Measurements from ENCODE around the gene RPN1.

DNA sequence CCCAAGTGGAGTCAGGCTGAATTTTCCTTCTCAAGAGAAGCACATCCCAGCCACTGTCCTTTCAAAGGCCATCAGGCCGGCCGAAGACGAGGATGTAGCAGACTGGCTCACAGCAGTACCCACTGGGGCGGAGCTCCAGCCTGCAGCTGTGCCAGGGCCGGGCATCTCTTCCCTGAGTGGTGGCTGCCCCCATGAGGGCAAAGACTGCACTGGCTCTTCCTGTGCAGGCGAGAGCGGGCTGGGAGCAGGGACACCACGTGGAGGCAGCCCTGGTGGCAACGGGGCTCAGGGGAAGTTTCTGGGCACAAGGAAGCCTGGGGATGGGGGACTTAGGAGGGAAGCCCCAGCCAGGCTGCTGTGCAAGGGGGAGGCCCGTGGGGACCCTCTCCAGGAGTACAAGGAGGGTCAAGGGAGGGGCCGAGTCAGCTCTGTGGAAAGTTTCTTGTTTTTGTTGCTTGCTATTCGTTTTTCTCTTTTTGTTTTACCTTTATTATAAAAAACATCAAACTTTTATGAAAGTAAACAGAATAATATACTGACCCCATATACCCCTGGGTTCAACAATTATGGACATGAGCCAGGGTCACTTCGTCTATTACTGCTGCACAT is 66.1 kb downstream of the RPN1 start:
- TF ChIP-seq, protein P1, sequence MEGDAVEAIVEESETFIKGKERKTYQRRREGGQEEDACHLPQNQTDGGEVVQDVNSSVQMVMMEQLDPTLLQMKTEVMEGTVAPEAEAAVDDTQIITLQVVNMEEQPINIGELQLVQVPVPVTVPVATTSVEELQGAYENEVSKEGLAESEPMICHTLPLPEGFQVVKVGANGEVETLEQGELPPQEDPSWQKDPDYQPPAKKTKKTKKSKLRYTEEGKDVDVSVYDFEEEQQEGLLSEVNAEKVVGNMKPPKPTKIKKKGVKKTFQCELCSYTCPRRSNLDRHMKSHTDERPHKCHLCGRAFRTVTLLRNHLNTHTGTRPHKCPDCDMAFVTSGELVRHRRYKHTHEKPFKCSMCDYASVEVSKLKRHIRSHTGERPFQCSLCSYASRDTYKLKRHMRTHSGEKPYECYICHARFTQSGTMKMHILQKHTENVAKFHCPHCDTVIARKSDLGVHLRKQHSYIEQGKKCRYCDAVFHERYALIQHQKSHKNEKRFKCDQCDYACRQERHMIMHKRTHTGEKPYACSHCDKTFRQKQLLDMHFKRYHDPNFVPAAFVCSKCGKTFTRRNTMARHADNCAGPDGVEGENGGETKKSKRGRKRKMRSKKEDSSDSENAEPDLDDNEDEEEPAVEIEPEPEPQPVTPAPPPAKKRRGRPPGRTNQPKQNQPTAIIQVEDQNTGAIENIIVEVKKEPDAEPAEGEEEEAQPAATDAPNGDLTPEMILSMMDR (IDR thresholded peaks at IDR 0.05), result peak in 4 of 6 experiments; percentile 30 to 64 (median 63)
- TF ChIP-seq POLR2A (IDR thresholded peaks at IDR 0.05), result no peak
